Measurements from ENCODE around the gene FFAR1. TPM values are rescaled to one million over a fixed set of nuclear protein-coding genes. Genes with fewer than 3 reads are reported as not detected.

FFAR1 gene
- total and polyA plus RNA-seq, 2 donors (not counting 1 experiment from before 2014, with no cell fraction given): 3.0 to 17.9 TPM

GRCh38 chr19:35322014-35322413 lies 25.7 kb upstream of the FFAR1 start:
- intact Hi-C loops (cut with micrococcal nuclease): loop anchor here (5.0 to 10.0 kb wide), 3 partner anchors 40 to 177 kb away; partner anchors contain the start of genes FXYD7 and HAMP
- Mint-ChIP-seq H3K27ac (peak overlapping the region; percentile 84), H3K4me3 (peak overlapping the region; percentile 18), H3K9me3 (ENCODE audit: insufficient read depth) (no peaks in the 10 kb centered on the region), H3K4me1 (peaks cover 80% of the 10 kb centered on the region), H3K27me3 (no peaks in the 10 kb centered on the region)
- CTCF ChIA-PET: interaction anchor here (2.4 to 5.0 kb wide), 2 partner anchors 10 to 173 kb away, joined by 7 to 26 read pairs; no protein-coding TSS in a partner anchor
- no peak for DNase-seq
- POLR2A ChIA-PET: interaction anchor here (2.6 kb wide), 1 partner anchor 27 kb away, joined by 8 read pairs; no protein-coding TSS in a partner anchor
- ATAC-seq (ENCODE audit: low read depth): no peak
- peaks cover 0 to 3% (median 0%) of the 10 kb centered on the region in 3 donors for H3K9me3 ChIP-seq (ENCODE audit: control extremely low read depth in 1 of 3, control insufficient read depth in 2 of 3, insufficient read depth in 1 of 3, low read length in 2 of 3)
- H3K79me2 ChIP-seq (ENCODE audit: control insufficient read depth, insufficient read depth, low read length): peaks cover 36% of the 10 kb centered on the region
- no peaks in the 10 kb centered on the region for H4K20me1 ChIP-seq (ENCODE audit: control insufficient read depth, insufficient read depth, low read length, poor library complexity, severe bottlenecking)
- no peak overlapping the region for H3K4me3 ChIP-seq (ENCODE audit: control extremely low read depth in 1 of 5, extremely low read depth in 1 of 5, insufficient read depth in 1 of 5, low read depth in 2 of 5, low read length in 4 of 5)
- H3K27ac ChIP-seq (ENCODE audit: low read length in 2 of 2): peak overlapping the region; percentile 94 to 97
- peaks cover 90 to 91% of the 10 kb centered on the region in 2 donors for H3K4me1 ChIP-seq (ENCODE audit: control insufficient read depth in 2 of 2, insufficient read depth in 2 of 2, low read length in 2 of 2)
- H3K27me3 ChIP-seq (replicated peaks in 1 of 4; ENCODE audit: control extremely low read depth in 1 of 4, control insufficient read depth in 3 of 4, insufficient read depth in 4 of 4, low read length in 3 of 4): no peaks in the 10 kb centered on the region
- TF ChIP-seq, protein P1, sequence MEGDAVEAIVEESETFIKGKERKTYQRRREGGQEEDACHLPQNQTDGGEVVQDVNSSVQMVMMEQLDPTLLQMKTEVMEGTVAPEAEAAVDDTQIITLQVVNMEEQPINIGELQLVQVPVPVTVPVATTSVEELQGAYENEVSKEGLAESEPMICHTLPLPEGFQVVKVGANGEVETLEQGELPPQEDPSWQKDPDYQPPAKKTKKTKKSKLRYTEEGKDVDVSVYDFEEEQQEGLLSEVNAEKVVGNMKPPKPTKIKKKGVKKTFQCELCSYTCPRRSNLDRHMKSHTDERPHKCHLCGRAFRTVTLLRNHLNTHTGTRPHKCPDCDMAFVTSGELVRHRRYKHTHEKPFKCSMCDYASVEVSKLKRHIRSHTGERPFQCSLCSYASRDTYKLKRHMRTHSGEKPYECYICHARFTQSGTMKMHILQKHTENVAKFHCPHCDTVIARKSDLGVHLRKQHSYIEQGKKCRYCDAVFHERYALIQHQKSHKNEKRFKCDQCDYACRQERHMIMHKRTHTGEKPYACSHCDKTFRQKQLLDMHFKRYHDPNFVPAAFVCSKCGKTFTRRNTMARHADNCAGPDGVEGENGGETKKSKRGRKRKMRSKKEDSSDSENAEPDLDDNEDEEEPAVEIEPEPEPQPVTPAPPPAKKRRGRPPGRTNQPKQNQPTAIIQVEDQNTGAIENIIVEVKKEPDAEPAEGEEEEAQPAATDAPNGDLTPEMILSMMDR (IDR thresholded peaks at IDR 0.05): no peak
- no peak for TF ChIP-seq EZH2 (IDR thresholded peaks at IDR 0.05; ENCODE audit: borderline replicate concordance, insufficient read depth, low read depth, low read length, poor library complexity, severe bottlenecking)
- H3K9ac ChIP-seq (ENCODE audit: low read length): no peak overlapping the region
- WGBS (ENCODE audit: insufficient coverage): 100% methylated on average over 4 of the region's 9 CpGs
- no peaks in the 10 kb centered on the region for H3K36me3 ChIP-seq (replicated peaks in 1 of 2; ENCODE audit: control extremely low read depth in 1 of 2, control insufficient read depth in 1 of 2, extremely low read depth in 1 of 2, insufficient read depth in 2 of 2, low read length in 1 of 2)
- H2AFZ ChIP-seq (ENCODE audit: insufficient read depth, low read depth, low read length, poor library complexity, severe bottlenecking): no peak overlapping the region
- H3K4me2 ChIP-seq (replicated peaks; ENCODE audit: low read depth, low read length, poor library complexity, severe bottlenecking): no peak overlapping the region

DNA sequence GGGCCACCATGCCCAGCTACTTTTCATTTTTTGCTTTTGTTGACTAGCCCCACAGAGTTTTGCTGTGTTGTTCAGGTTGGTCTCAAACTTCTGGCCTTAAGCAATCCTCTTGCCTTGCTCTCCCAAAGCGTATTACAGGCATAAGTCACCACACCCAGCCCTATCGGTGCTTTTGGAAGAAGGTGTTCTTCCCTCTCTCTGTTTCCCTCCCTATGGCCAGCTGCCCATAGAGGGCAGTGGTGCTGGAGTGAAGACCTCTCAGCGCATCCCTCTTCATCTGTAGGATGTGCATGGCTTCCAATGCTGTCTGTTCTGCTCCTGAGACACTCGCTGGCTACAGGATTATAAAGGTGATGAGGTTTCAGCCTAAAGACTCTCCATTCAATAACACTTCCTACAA lies 20.1 kb upstream of the FFAR1 start:
- H3K9me3 ChIP-seq (ENCODE audit: control extremely low read depth in 1 of 3, control insufficient read depth in 2 of 3, insufficient read depth in 1 of 3, low read length in 2 of 3): no peaks in the 10 kb centered on the region
- H3K4me3 ChIP-seq (ENCODE audit: control extremely low read depth in 1 of 5, extremely low read depth in 1 of 5, insufficient read depth in 1 of 5, low read depth in 2 of 5, low read length in 4 of 5): no peak overlapping the region
- no peaks in the 10 kb centered on the region for H3K27me3 ChIP-seq (replicated peaks in 1 of 4; ENCODE audit: control extremely low read depth in 1 of 4, control insufficient read depth in 3 of 4, insufficient read depth in 4 of 4, low read length in 3 of 4)
- Mint-ChIP-seq H3K9me3 (ENCODE audit: insufficient read depth) (no peaks in the 10 kb centered on the region), H3K4me3 (peak overlapping the region; percentile 40), H3K4me1 (peaks cover 69% of the 10 kb centered on the region), H3K27me3 (no peaks in the 10 kb centered on the region), H3K27ac (peak overlapping the region; percentile 76)
- peaks cover 60 to 77% of the 10 kb centered on the region in 2 donors for H3K4me1 ChIP-seq (ENCODE audit: control insufficient read depth in 2 of 2, insufficient read depth in 2 of 2, low read length in 2 of 2)
- H3K4me2 ChIP-seq (replicated peaks; ENCODE audit: low read depth, low read length, poor library complexity, severe bottlenecking): peak overlapping the region; percentile 87
- H3K36me3 ChIP-seq (replicated peaks in 1 of 2; ENCODE audit: control extremely low read depth in 1 of 2, control insufficient read depth in 1 of 2, extremely low read depth in 1 of 2, insufficient read depth in 2 of 2, low read length in 1 of 2): peaks cover 0 to 23% of the 10 kb centered on the region in 2 experiments
- POLR2A ChIA-PET: interaction anchor here (0.7 to 7.6 kb wide), 5 partner anchors 10 to 184 kb away, joined by 3 to 106 read pairs (median 4); partner anchors contain the start of gene FFAR1
- H3K79me2 ChIP-seq (ENCODE audit: control insufficient read depth, insufficient read depth, low read length): peaks cover 75% of the 10 kb centered on the region
- H3K27ac ChIP-seq (ENCODE audit: low read length in 2 of 2): peak overlapping the region in 1 of 2 donors; percentile 79
- no CpG with 5 or more reads among the region's 4 CpGs for WGBS (ENCODE audit: insufficient coverage)
- DNase-seq (no peak), ATAC-seq (ENCODE audit: low read depth) (no peak)
- CTCF ChIA-PET: interaction anchor here (0.6 to 1.6 kb wide), 7 partner anchors 8 to 185 kb away, joined by 3 to 6 read pairs (median 4); no protein-coding TSS in a partner anchor
- no peak overlapping the region for H3K9ac ChIP-seq (ENCODE audit: low read length)
- TF ChIP-seq EZH2 (IDR thresholded peaks at IDR 0.05; ENCODE audit: borderline replicate concordance, insufficient read depth, low read depth, low read length, poor library complexity, severe bottlenecking): no peak
- TF ChIP-seq, protein P1 (IDR thresholded peaks at IDR 0.05): no peak
- no peak overlapping the region for H2AFZ ChIP-seq (ENCODE audit: insufficient read depth, low read depth, low read length, poor library complexity, severe bottlenecking)
- H4K20me1 ChIP-seq (ENCODE audit: control insufficient read depth, insufficient read depth, low read length, poor library complexity, severe bottlenecking): peaks cover 28% of the 10 kb centered on the region
- intact Hi-C loops (cut with micrococcal nuclease): loop anchor here (10.0 kb wide), 1 partner anchor 183 kb away; the partner anchor contains the start of gene FXYD7
